ENCODE data around the gene MPO. TPM values are rescaled to one million over a fixed set of nuclear protein-coding genes. Genes with fewer than 3 reads are reported as not detected.

The MPO gene
- total RNA-seq, 1 experiment from 2014 or later = 5.2 TPM

DNA sequence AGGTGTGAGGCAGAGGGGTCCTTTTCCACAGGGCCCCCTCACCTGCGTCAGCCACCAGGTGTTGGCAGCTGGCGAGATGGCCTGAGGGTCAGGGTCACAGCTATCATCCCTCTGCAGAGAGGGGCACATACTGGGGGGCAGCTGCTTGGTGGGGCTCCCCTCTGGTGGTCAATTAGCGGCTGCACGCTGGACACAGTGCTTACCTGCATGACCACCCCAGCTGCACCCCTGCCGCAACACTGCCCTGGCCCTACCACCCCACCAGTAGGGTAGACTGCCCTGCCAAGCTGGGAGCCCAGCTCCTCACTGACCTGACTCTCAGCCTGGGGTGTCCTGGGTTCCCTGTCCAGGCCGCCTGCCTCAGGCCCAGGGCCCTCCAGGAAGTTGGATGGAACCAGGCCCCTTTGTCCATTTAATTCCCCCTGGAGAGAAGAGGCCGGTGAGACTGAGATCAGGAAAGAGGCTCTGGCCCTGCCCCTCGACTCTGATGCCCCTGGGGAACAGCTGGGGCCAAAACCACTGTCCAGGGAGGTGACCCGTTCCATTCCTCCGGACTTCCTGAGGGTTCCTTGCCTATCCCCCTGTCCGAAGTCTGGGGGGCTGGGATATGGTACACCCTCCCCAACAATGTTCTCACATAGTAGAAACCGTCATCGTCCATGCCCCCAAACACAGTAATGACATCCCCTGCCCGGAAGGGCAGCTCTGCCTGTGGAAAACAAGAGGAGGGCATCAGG is 24.2 kb upstream of the MPO start:
- H3K36me3 ChIP-seq = no peaks in the 10 kb centered on the region
- DNase-seq = no peak
- peaks cover 4% of the 10 kb centered on the region; the same call in 1 of the 2 replicates for H3K27me3 ChIP-seq

GRCh38 chr17:58303971-58304749 is 23.4 kb upstream of the MPO start:
- H3K36me3 ChIP-seq = no peaks in the 10 kb centered on the region
- no peak overlapping the region for H3K27ac ChIP-seq
- H3K27me3 ChIP-seq = peaks cover 4% of the 10 kb centered on the region; the same call in 1 of the 2 replicates
- peak; percentile 44 to 70 for DNase-seq
- no peaks in the 10 kb centered on the region for H3K4me1 ChIP-seq
- H3K4me3 ChIP-seq = no peak overlapping the region
- H3K9me3 ChIP-seq (replicated peaks) = no peaks in the 10 kb centered on the region

More for the DNA sequence above, 24.2 kb upstream of the MPO start:
- Histone ChIP-seq H3K27ac (no peak overlapping the region), H3K4me3 (no peak overlapping the region), H3K9me3 (replicated peaks) (no peaks in the 10 kb centered on the region), H3K4me1 (no peaks in the 10 kb centered on the region)

DNA sequence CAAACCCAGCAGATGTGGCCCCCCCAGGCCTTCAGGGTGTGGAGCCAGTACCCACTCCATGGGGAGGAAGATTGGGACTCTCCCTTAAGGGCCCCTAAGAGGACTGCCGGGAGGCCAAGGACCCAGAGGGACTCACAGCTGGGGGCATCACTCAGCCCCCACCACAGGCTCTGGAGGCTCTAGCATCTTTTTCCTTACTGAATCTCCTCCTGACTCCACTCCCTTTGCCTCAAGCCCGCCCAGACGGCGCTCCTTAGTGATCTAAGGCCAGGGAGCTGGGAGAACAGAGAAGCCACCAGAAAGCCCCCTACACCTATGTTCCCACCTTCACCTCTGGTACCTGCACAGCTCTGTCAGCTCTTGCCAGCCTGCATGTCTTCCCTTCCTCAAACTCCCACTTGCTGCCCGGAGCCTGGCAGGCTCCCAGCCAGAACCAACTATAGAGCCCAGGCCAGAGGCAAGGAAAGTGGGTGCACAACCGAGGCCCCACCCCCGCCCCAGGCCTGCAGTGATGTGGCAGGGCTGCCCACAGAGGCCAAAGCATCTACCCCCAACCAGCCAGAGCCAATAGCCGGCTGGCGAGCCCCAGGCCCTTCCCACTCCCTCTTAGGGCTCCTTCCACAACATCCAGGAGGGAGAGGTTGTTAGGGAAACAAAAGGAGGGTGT is 22.3 kb upstream of the MPO start:
- H3K4me1 ChIP-seq = no peaks in the 10 kb centered on the region
- H3K27me3 ChIP-seq = peaks cover 4% of the 10 kb centered on the region; the same call in 1 of the 2 replicates
- H3K36me3 ChIP-seq = no peaks in the 10 kb centered on the region
- DNase-seq = no peak
- H3K4me3 ChIP-seq = no peak overlapping the region
- H3K9me3 ChIP-seq (replicated peaks) = no peaks in the 10 kb centered on the region
- no peak overlapping the region for H3K27ac ChIP-seq

DNA sequence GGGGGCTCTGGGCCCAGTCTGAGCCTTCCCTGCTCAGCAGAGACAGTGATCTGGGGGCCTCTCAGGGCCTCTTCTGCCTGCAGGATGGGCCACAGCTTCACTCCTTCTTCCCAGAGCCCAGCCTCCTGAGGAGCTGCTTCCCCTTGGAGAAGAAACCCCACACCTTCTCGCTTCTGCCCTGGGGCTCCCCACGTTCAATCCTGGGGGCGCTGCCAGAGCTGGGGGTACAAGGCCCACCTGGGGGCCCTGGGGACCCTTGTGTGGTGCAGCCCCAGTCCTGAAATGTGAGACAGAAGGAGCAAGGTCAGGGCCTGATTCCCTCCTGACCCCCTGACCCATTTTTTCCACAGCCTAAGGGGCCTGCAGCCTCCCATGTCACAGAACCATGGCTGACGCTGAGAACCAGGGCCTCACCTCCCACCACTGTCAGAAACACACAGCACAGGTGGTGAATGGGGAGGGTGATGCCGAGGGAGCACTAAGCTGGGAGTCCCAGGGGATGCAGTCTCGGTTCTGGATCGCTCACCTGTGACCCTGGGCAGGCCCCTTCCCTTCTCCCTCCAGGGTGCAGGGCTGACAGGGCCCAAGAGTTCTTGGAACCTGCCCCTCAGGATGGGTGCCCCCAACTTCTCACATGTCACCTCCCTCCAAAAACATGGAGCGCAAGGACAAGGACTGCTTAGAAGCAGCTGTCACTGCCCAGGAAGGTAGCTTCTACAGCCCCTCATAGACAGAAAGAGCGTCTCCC is 21.6 kb upstream of the MPO start:
- no peak for DNase-seq
- no peaks in the 10 kb centered on the region for H3K36me3 ChIP-seq
- H3K4me3 ChIP-seq = no peak overlapping the region
- no peaks in the 10 kb centered on the region for H3K9me3 ChIP-seq (replicated peaks)
- H3K27me3 ChIP-seq = 0 out of 2 replicates have a peak, but pooled peaks cover 4% of the 10 kb centered on the region
- no peak overlapping the region for H3K27ac ChIP-seq
- no peaks in the 10 kb centered on the region for H3K4me1 ChIP-seq

DNA sequence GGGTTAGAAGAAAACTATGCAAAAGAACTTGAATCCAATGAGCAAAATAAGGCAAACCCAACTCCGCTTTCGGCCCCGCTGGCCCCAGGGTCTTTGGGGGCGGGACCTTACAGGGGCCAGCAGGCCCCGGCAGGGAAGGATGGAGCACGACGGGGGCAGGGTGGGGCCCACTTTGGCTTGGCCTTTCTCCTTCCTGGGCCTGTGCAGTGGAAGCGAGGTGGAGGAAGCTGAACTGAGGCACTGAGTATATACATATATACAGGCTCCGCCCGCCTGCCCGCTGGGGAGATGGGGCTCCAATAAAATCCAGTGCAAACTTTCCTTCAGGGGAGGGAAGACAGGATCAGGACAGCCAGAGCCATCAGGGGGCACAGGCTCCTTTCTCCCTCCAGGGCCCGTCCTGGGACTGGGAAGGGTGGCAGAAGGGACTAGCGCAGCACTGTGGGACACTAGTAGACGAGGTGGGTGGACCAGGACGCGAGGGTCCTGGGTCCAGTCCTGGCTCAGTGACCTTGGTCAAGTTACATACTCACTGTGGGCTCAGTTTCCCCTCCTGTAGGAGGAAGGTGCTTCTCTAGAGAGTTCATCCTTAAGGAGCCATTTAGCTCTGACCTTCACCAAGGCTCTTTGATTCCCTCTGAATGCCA is 20.9 kb upstream of the MPO start:
- H3K36me3 ChIP-seq = no peaks in the 10 kb centered on the region
- no peak for DNase-seq
- H3K9me3 ChIP-seq (replicated peaks) = no peaks in the 10 kb centered on the region
- peaks cover 5% of the 10 kb centered on the region; the same call in 1 of the 2 replicates for H3K27me3 ChIP-seq
- no peaks in the 10 kb centered on the region for H3K4me1 ChIP-seq
- no peak overlapping the region for H3K4me3 ChIP-seq
- H3K27ac ChIP-seq = no peak overlapping the region

DNA sequence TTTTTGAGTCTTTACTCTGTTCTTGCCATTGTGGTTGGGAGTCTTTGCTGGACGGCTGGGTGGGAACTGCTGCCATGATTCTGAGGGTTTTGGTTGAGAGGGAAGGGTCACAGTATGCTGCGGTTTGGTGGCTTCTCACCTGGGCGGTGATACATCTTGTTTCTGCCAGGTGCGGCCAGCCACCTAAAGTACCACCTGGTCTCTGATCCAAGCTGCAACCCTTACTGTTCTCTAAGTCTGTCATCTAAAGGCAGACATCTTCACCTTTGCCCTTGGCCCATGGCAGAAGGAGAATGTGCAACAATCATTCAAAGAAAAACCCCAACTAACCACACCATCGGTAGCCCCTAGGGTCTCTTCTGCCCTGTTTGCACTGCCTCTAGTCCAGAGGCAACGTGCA is 19.6 kb upstream of the MPO start:
- H3K27me3 ChIP-seq = peaks cover 7% of the 10 kb centered on the region; the same call in 1 of the 2 replicates
- no peaks in the 10 kb centered on the region for H3K9me3 ChIP-seq (replicated peaks)
- no peak overlapping the region for H3K27ac ChIP-seq
- no peaks in the 10 kb centered on the region for H3K36me3 ChIP-seq
- H3K4me3 ChIP-seq = no peak overlapping the region
- DNase-seq = no peak
- no peaks in the 10 kb centered on the region for H3K4me1 ChIP-seq

GRCh38 chr17:58294034-58294433 is 13.3 kb upstream of the MPO start:
- Histone ChIP-seq H3K9me3 (replicated peaks) (no peaks in the 10 kb centered on the region), H3K4me1 (no peaks in the 10 kb centered on the region), H3K27ac (no peak overlapping the region), H3K27me3 (peaks cover 4% of the 10 kb centered on the region), H3K36me3 (no peaks in the 10 kb centered on the region), H3K4me3 (no peak overlapping the region)
- no peak for DNase-seq

- no peaks in the 10 kb centered on the region for H3K36me3 ChIP-seq
- no peaks in the 10 kb centered on the region for H3K4me1 ChIP-seq
- H3K9me3 ChIP-seq (replicated peaks) = no peaks in the 10 kb centered on the region
- no peaks in the 10 kb centered on the region; the same call in 1 of the 2 replicates for H3K27me3 ChIP-seq
- no peak for DNase-seq
- H3K27ac ChIP-seq = no peak overlapping the region
- H3K4me3 ChIP-seq = no peak overlapping the region
Measured at GRCh38 chr17:58291246-58291645, 10.5 kb upstream of the MPO start.

- H3K4me1 ChIP-seq = no peaks in the 10 kb centered on the region
- no peak overlapping the region for H3K27ac ChIP-seq
- H3K4me3 ChIP-seq = no peak overlapping the region
- no peaks in the 10 kb centered on the region; the same call in 1 of the 2 replicates for H3K27me3 ChIP-seq
- H3K36me3 ChIP-seq = no peaks in the 10 kb centered on the region
- DNase-seq = no peak
- no peaks in the 10 kb centered on the region for H3K9me3 ChIP-seq (replicated peaks)
Measured at GRCh38 chr17:58289869-58290268, 9.1 kb upstream of the MPO start.

GRCh38 chr17:58285422-58285810 is 4.7 kb upstream of the MPO start:
- no peak for DNase-seq
- no peak overlapping the region for H3K27ac ChIP-seq

GRCh38 chr17:58284613-58285421 is 4.1 kb upstream of the MPO start:
- H3K36me3 ChIP-seq = no peaks in the 10 kb centered on the region
- no peaks in the 10 kb centered on the region for H3K9me3 ChIP-seq (replicated peaks)
- peaks cover 4% of the 10 kb centered on the region for H3K4me1 ChIP-seq
- no peaks in the 10 kb centered on the region for H3K27me3 ChIP-seq
- DNase-seq = no peak
- H3K4me3 ChIP-seq = no peak overlapping the region
- H3K27ac ChIP-seq = no peak overlapping the region

More at GRCh38 chr17:58285422-58285810, 4.7 kb upstream of the MPO start:
- Histone ChIP-seq H3K9me3 (replicated peaks) (no peaks in the 10 kb centered on the region), H3K36me3 (no peaks in the 10 kb centered on the region), H3K27me3 (no peaks in the 10 kb centered on the region), H3K4me3 (no peak overlapping the region), H3K4me1 (no peaks in the 10 kb centered on the region)

GRCh38 chr17:58283674-58284612 is 3.2 kb upstream of the MPO start:
- H3K4me1 ChIP-seq = peaks cover 7% of the 10 kb centered on the region
- no peak overlapping the region for H3K27ac ChIP-seq
- no peak for DNase-seq
- no peaks in the 10 kb centered on the region for H3K36me3 ChIP-seq
- no peak overlapping the region for H3K4me3 ChIP-seq
- H3K9me3 ChIP-seq (replicated peaks) = no peaks in the 10 kb centered on the region
- no peaks in the 10 kb centered on the region for H3K27me3 ChIP-seq
